SK-N-DZ (cell line): ENCODE measurements around the gene ASTN1.

Experiments
- DNase-seq: peaks from one replicate; pipeline ENCODE4 v3.0.0-alpha.2; 2015; ENCODE audit warnings: low spot score

ASTN1 gene

DNA sequence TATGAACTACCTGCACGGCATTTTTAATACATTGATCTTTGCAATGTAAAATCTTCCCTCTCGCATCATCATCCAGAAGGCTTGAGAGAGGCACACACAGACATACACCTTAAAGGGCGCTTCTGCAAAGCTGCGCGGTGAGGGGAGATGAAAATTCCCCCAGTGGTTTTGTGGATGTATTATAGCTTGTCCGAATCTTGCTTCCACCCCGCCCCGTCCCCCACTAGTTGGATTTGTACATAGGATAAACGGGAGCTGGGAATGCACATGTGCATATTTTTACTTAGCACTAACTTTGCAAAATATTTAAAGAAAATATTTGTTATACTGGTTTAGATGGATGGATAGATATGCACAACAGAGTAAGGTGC, 542 bp upstream of the ASTN1 start:
- DNase-seq = no peak

DNA sequence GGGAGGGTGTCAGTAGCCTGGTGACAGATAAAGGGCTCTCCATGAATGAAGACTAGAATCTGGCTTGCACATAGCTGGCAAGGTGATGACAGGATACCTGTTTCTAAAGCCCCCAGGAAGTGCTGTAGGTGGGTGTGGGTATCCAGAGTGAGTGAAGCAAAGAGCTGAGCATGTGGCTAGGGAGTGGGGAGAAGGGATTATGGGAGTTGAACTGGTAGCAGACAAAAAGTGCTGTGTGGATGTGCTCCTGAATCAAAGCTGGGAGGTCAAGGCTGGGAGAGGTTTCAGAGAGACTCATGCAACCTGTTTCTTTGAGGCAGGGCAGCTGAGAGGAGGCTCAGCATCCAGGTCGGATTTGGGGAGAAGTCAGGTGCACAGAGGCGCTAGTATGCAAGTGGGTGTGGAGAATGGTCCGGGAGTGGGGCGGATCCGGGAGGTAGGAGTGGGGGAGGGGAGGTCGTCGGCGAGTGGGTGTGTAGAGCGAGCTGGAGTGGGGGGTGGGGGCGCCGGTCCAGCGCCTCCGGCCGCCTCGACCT, 600 bp downstream of the ASTN1 start:
- peak; percentile 21 for DNase-seq

DNA sequence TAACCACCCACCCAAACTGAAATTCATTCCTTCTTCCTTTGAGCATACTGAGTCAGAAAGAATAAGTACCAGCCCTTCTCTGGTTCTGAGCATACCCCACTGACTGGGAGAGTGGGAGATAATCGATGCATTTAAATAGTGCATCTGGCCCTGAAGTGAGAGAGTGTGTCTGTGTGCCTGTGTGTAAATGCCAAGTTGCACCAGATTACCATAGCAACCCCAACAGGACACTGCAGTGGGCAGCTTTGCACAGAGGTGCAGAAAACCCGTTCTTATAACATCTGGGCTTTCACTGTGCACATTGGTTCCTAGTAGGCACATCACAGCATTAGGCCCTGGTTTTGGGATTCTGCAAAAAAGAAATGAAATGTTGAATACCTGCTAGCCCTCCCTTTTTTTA, 2.3 kb downstream of the ASTN1 start:
- no peak for DNase-seq

DNA sequence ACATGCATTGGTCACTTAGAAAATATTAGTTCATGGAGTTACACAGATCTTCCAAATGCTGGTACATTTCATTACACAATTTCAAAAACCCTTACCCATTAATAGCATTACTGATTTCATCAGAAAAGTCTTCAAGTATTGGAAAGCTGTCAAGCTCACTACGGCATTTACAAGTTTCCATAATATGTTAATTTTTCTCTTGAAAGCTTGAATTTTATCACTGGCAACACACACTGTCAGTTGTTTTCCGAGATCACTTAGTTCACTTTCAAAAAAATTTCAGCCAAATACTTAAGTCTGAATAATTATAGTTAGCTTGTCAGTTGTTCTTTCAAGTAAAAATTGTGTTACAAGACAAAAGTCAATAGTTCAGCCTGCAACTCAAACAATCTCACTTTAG, 18.0 kb downstream of the ASTN1 start:
- no peak for DNase-seq

DNA sequence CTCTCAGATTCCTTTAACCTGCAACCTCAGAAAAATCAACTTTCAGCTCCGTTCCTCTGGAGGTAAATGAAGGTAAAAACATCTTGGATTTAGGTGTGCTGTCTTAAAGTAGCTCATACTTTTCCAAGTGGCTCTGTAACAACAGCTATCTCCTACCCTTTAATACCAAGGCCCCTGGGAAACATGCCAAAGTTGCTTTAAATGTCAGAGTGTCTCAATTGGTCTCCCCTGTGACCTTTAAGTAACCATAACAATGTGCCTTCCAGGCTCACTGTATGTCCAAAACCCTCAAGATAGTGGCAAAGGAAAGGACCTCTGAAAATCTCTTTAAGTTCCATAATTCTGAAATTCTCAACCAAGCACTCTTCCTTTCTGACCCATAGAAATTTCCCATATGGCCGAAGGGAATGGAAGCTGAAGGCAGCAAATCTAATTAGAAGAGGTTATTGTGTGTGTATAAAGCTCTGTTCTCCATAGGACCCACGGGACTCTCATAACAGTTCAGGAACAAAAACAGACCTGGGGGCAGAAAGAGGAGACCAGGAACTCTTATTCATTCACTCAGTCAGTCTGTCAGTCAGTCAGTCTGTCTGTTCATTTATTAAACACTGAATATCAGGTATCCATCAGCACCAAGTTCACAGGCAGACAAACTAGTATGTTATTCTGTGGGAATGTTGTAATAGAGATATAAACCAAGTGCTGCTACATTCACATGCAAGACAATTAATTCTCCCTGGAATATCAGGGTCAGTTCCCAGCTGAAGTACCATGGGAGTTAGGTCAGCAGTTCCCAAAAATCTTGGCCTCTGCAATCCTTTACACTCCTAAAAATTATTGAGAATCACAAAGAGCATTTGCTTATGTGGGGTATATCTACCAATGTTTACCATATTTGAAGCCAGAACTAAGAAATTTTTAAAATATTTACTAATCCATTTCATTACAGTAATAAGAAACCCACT, 19.1 kb downstream of the ASTN1 start:
- peak; percentile 69 for DNase-seq

DNA sequence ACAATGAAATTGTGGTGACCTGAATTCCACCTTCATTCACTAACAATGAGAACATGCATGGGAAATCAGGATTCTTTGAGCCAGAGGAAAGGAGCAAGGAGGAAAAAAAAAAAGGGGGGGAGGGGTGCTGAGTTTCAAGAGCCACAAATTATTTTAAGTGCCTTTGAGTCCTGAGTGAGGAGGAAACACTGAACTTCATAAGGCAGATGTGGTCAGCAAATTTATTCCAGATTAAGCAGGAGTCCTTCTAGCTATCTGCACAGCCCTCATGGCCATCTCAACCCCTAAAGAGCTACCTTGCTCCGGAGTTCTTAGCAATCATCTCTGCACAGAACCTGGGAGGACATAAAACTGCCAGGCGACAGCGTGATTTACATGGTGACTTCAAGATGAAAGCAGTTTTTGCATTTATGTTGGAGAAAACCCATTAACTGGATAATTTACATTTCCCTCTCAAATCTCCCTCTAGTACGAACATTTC, 21.7 kb downstream of the ASTN1 start:
- DNase-seq = no peak

DNA sequence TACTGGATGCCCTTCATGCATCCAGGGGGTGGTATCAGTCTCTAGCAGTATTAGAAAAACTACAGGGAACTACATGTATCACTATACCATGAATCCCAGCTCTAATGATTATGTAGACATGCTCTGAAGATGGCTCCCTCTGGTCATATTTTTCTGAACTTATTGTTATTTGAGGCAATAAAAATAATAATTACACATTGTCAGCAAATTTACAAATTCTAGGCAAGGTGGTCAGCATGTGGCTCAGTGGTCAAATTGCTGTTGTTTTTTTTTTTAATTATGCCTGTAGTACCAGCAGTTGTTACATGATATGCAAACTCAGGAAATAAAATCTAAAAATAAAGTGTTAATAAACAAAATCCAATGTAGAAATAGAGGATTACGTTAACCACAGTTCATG, 22.5 kb downstream of the ASTN1 start:
- no peak for DNase-seq

DNA sequence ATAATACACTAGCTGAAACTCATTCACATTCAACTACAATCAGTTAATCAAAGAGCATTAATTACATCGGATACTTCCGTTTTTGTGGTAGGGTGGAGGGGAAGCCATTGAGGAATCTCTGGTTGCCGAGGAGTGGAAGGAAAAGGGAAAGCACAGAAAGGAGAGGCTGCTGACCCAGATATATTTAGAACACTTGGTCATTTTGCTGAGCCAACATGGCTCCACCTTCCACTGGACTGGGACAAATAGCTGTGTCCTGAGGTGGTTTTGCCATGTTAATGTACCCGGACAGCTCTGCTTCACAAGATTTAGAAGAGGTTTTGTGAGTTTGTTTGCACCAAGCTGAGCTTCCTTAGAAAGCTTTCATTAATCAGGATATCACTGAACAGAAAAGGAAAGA, 26.2 kb downstream of the ASTN1 start:
- no peak for DNase-seq

DNA sequence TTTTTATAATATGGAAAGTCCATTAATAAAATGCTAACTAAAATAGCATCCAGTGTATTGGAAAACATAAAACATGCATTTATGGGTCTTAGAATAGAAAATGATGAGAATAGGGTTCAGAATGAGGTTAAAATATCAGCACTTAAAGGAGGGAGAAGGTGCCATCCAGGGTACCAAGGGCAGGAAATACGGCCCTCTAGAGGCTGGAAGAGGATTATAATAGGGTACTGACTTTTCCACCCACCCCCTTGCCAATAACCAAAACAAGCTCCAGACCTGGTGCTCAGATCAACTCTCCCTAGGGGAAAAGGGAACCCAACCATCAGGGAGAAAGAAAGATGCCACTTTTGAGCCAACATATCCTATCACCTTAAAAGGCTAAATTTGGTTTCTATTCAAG, 26.7 kb downstream of the ASTN1 start:
- no peak for DNase-seq

DNA sequence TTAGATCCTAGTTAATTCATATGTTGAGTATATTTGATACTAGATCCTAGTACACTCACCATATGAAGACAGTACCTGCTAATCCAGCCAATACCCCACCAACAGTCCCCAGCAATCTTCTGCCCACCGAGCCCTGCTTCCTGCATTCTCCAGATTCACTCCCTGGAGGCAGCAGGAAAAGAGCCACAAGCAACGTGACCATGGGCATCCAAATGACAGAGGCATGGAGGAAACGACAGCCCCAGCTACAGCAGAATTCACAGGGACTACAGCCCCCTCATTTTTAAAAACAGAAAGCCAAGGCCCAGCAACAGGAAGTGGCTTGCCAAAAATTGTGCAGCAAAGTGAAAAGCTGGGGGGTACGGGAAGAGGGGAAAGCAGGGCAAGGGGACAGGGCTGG, 29.3 kb downstream of the ASTN1 start:
- no peak for DNase-seq

DNA sequence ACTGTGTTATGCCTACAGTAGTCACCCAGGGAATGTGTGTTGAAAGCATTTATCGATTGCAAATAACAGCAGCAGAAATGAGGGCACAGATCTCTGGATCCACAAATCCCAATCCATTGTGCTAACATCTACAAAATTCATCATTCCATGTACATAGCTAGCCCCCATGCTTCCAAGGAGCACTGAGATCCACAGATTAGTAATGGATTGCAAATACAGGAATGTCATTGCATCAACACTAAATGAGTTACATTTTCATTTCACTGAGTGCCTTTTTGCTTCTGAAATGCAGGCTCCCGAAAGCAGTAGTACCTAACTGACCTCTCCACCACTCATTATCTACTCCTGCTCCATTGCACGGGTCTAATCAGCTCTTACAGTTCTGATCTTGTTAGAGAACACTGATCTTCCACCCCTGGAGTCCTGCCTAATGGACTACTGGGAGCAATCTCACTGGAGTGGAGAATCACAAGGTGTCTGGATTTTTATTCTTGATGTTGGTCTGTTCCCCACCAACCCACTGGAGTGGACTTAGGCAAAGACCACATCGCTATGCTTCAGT, 30.5 kb downstream of the ASTN1 start:
- peak; percentile 88 for DNase-seq

DNA sequence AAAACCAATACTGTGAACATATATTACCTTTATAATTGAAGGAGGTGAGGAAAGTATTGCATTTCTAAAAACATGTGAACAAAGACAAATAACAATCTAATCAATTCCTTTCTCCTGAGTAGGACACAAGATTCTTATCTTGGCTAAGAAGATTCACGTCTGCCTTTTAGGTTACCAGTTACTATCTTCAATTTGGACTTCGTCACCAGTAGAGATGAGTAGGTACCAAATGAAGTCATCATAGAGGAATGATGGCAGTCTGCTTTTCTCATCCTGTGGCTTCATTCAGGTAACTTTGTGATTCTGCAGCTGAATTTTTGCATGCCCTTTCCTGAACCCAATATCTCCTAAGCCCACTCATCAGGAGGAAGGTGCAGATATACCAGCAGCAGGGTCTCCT, 32.4 kb downstream of the ASTN1 start:
- DNase-seq = no peak

DNA sequence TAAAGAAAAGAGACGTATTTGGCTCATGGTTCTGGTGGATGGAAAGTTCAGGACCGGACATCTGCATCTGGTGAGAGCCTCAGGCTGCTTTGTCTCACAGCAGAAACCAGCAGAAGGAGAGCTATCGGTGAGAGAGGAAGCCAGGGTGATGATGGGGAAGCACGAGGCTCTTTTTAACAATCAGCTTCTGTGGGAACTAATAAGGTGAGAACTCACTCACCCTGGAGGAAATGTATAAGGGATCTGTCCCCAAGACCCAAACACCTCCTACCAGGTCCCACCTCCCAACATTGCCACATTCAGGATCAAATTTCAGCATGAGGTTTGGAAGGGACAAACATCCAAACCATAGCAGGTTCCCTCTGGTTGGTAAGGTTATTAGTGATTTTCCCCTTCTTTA, 32.8 kb downstream of the ASTN1 start:
- no peak for DNase-seq

DNA sequence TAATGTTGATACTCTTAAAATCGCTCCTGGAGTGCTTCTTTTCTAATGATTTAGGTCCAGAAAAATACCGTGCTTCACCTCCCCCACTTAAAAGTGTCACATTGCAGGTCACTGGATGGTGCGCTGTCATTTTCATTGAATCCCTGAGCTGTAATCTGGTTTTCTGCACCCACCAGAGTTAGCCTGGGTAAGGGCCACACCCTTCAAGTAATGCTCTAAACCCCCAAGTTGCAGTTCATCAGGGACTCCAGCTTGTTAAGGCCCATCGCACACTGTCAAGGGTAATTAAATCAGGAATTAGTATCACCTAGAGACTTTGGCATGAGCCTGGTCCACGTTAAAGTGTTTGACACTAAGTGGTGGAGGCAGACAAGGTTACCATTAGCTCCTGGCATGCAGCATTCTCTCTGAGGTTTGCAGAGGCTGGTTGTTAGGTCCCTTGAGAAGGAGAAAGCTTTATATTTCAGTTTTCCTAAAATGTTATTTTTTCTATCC, 34.0 kb downstream of the ASTN1 start:
- peak; percentile 83 for DNase-seq

DNA sequence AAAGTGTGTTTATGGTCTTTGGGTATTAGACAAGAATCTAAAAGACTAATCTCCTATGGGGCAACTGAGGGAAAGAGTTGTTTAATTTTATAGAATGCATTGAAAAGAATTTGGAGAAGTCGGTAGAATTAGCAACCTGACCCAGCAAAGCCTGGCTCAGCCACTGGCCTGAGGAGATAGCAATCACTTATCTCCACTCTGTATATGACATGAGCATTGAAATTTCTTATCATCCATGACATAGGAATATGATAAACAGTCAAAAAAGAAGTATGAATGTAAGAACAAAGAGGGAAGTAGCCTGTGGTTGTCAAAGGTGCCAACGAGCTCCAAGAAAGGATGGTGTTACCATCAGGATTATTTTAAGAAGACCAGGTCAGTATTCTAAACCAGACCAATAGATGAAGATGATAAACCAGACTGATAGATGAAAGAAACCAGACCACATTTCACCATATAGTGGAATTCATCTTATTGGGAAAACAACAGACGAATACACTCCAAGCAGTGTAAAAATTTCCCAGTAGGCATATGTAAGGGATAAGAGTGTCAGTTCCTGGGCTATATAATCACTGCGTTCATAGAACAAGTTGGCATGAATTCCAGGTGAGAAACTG, 35.7 kb downstream of the ASTN1 start:
- DNase-seq = peak; percentile 69

DNA sequence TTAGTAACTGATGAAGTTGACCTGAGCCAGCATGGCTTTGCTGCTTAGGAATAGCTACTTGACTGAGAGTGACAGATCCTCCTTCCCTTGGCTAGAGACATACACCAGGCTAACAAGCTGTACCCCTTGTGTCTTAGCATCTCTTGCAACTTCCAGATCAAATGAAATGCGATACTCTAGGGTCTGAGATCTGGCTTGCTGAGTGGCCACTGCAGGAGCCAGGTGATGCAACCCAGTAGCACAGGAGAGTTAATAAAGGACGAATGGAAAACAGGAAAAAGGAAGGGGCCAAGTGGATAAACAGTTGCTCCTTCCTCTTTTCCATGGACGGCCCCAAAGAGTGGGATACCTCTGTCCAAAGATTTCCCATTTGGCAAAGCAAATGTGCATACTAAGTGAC, 38.2 kb downstream of the ASTN1 start:
- DNase-seq = peak; percentile 49

DNA sequence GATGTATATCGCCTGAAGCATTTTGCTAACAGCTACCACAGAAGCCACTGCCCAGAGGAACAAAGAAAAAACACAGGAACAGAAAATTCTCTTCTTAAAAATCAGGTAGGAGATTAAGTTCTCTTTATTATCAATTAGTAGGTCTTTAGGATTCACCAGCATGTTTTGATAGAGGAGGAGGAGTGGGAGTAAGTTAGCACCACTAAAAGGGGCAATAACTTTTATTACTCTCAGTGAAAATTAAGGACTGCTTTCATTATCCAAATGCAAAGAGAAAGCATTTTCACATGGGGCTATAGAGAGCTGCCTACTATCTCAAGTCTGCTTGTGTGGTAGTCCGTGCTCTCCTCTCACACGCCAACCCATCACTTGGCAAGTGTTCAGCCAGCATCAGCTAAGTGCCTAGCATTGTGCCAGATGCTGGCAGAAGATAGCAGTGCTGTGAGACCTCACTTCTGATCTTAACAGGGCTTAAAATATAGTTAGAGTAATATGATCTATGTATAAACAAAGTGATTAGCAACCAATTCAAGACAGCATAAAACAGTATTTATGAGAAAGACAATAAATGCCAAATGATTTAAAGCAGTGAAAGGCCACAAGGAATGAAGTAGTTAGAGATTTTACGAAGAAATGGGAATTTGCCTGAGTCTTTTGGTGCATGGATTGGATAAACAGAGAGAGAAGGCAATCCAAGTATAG, 39.8 kb downstream of the ASTN1 start:
- DNase-seq = no peak

DNA sequence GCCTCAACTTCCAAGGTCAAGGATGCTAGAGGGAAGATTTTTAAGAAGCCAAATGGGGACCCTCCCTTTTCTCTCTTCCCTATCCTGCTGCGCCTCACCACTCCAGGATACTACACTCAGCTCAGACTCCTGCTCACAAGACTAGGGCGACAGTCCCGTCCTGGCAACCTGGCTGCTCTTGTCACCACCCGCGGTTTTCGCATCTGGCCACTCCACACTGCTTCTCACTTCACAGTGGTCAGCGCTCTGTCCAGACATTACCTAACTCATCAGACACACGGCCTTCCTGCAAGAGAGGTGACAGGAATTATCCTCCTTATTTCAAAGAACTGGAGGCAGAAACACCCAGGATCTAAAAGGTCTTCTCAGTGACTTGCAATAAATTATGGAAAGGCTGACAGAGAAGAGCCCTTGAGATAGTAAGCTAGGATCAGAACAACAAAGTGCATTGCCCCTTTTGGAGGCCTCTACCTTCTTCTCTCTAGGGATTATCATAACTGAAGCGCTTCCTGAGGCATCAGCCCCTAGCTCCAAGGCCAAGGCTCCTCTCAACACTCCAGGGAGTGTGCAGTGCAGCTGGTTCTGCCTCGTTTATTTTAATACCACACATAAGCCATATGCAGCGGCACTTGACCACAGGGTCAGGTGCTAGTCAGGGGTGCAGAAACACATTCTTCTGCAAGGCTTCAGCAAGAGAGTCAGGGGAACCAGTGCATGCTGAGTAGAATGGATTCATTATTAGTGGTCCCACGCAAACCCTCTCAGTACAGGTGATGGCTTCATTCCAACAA, 41.9 kb downstream of the ASTN1 start:
- no peak for DNase-seq

DNA sequence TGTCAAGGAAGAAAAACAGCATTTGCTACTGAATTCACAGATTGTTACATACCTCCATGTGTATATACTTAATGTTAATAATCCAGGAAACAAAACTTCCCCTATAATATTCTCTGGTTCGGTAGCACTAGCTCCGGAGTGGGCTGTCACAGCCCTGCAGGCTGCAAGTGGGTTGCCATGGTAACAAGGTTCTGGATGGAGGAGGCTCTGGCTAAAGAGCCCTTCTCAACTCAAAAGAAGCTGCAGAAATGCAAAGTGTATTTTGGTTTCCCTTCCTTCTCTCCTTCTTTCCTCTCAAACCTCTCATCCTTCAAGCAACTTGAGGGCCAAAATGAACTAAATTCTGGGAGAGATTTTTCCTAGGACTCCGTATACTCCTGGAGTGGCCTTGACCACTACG, 45.2 kb downstream of the ASTN1 start:
- peak; percentile 32 for DNase-seq

DNA sequence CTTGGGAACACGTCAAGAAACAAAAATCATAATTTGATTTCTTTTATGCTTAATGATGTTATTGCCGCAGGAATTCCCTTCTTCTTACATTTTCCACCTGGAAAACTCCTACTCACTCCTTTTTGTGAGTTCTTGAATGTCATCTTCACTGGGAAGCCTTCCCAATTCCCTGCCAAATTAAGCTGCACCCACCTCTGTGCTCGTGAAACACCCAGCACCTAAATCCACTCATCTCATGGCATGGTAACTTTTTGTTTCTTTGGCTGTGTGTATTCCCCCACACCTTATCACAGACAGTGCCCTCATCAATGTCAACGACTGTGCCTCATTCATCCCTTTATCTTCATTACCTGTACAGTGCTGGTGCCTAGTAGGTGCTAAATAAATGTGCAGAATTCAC, 45.6 kb downstream of the ASTN1 start:
- DNase-seq = no peak

DNA sequence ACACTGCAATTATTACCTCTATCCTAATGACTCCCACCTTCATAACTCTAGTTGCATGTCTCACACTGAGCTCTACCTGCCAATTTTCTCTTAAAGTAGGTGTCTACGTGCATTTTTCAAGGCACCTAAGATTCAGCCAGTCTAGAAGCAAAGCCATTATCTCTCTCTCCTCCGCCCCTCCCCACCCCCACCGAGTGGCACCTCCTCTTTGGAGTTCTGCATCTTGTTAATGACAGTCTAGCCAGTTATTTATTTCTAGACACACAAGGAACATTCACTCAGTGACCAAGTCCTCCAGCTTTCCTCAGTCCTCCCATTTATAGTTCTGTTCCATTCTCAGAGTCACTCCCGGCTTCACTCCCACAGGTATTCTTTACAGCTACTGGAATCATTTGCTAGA, 47.6 kb downstream of the ASTN1 start:
- no peak for DNase-seq
